ENCODE data around the gene SEC16B. TPM values are rescaled to one million over a fixed set of nuclear protein-coding genes. Genes with fewer than 3 reads are reported as not detected.

Gene SEC16B
- total and polyA plus RNA-seq, 4 donors: 10.9 to 56.8 (median 29.4) TPM

- Histone ChIP-seq H3K9ac (ENCODE audit: low read depth in 1 of 2, low read length in 2 of 2) (no peak overlapping the region), H3K9me3 (ENCODE audit: control insufficient read depth in 4 of 4, low read length in 3 of 4) (no peaks in the 10 kb centered on the region), H3K27me3 (ENCODE audit: control insufficient read depth in 4 of 4, insufficient read depth in 4 of 4, low read length in 3 of 4) (no peaks in the 10 kb centered on the region), H3K4me3 (ENCODE audit: low read depth in 1 of 3, low read length in 3 of 3) (no peak overlapping the region), H3K4me1 (ENCODE audit: control insufficient read depth in 4 of 4, insufficient read depth in 4 of 4, low read length in 3 of 4) (peaks cover 3 to 15% (median 4%) of the 10 kb centered on the region in 4 donors), H3K27ac (ENCODE audit: low read depth in 1 of 2, low read length in 2 of 2) (no peak overlapping the region), H3K36me3 (ENCODE audit: control insufficient read depth in 4 of 4, insufficient read depth in 3 of 4, low read depth in 1 of 4, low read length in 3 of 4) (peaks cover 9 to 70% (median 50%) of the 10 kb centered on the region in 4 donors)
- WGBS: 96% methylated on average over 7 of the region's 7 CpGs
- DNase-seq (ENCODE audit: low spot score): no peak
- no peak for TF ChIP-seq FOXA1 (IDR thresholded peaks at IDR 0.05)
- TF ChIP-seq EGR1 (IDR thresholded peaks at IDR 0.05; ENCODE audit: low read depth in 2 of 2): no peak
- TF ChIP-seq MAX (IDR thresholded peaks at IDR 0.05): no peak
- no peak for TF ChIP-seq ATF3 (IDR thresholded peaks at IDR 0.05)
- TF ChIP-seq GABPA (IDR thresholded peaks at IDR 0.05 in 1 of 2, conservative IDR thresholded peaks at IDR 0.05 in 1 of 2): no peak
- no peak for TF ChIP-seq RAD21 (IDR thresholded peaks at IDR 0.05)
- TF ChIP-seq ZBTB33 (IDR thresholded peaks at IDR 0.05): no peak
- TF ChIP-seq REST (IDR thresholded peaks at IDR 0.05): no peak
- no peak for TF ChIP-seq RXRA (IDR thresholded peaks at IDR 0.05)
- TF ChIP-seq NR2F2 (IDR thresholded peaks at IDR 0.05): no peak
- TF ChIP-seq FOXA2 (IDR thresholded peaks at IDR 0.05): no peak
- no peak for TF ChIP-seq SP1 (IDR thresholded peaks at IDR 0.05)
- no peak for TF ChIP-seq TAF1 (conservative IDR thresholded peaks at IDR 0.05)
- no peak for TF ChIP-seq CTCF (IDR thresholded peaks at IDR 0.05; ENCODE audit: low read depth, low read length, missing input control)
- no peak for TF ChIP-seq JUND (IDR thresholded peaks at IDR 0.05)
- TF ChIP-seq HNF4G (IDR thresholded peaks at IDR 0.05): no peak
- TF ChIP-seq YY1 (IDR thresholded peaks at IDR 0.05): no peak
- no peak for TF ChIP-seq HNF4A (conservative IDR thresholded peaks at IDR 0.05)
Measured at GRCh38 chr1:177958092-177958491, 11.8 kb downstream of the SEC16B start.

Data from liver (tissue), 9 donors.